Nephron (organoid): Measurements from ENCODE around the gene CAGE1.

ENCODE experiments used
- H3K27ac Mint-ChIP-seq, 3 experiments: 2 replicates each; pipeline ENCODE4 v1.8.0; 2020; ENCODE audit warnings: mixed read lengths in 3 of 3, mild to moderate bottlenecking in 2 of 3, moderate library complexity in 1 of 3
- H3K27me3 Mint-ChIP-seq: 2 replicates; pipeline ENCODE4 v1.8.0; 2021; ENCODE audit warnings: low read depth, mild to moderate bottlenecking, moderate library complexity, mixed read lengths
- H3K36me3 Mint-ChIP-seq: 2 replicates; pipeline ENCODE4 v1.8.0; 2020; ENCODE audit warnings: low read depth, mixed read lengths
- H3K4me1 Mint-ChIP-seq: 2 replicates; pipeline ENCODE4 v1.8.0; 2020; ENCODE audit warnings: mixed read lengths
- H3K4me3 Mint-ChIP-seq, 3 experiments: 2 replicates each; pipeline ENCODE4 v1.8.0; 2020; ENCODE audit warnings: mild to moderate bottlenecking in 3 of 3, mixed read lengths in 3 of 3, moderate library complexity in 2 of 3
- H3K9me3 Mint-ChIP-seq: 2 replicates; pipeline ENCODE4 v1.8.0; 2020; ENCODE audit warnings: mixed read lengths
- TF ChIP-seq, protein P1 (sequence below), 3 experiments: fragments of 200-600 bp; sonication (generic); IDR thresholded peaks; one replicate each; pipeline ENCODE4 v1.5.0; 2021; ENCODE audit warnings: antibody characterized with exemption in 3 of 3; ENCODE audit not compliant: unreplicated experiment in 3 of 3

Gene CAGE1

DNA sequence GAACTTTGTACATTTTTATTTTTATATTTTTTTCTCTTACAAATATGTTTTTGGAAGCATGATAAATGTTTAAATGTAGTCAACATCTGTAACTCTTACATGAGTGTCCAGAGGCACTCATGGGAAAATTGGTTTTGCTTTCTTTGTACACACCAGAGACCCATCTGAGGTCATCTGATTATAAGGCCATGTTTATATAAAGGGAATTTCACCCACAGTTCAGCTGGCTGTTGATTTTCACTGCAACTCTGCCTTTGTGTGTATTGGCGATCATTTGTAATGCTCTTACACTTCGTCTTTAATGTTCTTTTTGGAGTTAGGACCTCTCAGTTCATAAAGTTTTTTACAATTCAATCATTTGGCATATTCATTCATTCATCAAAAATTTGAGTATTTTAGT lies 28.1 kb upstream of the CAGE1 start:
- Mint-ChIP-seq H3K27ac (peak overlapping the region in 1 of 3 experiments; percentile 75), H3K9me3 (no peaks in the 10 kb centered on the region), H3K4me3 (no peak overlapping the region), H3K4me1 (peaks cover 4% of the 10 kb centered on the region), H3K36me3 (peaks cover 39% of the 10 kb centered on the region), H3K27me3 (no peaks in the 10 kb centered on the region)
- TF ChIP-seq, protein P1, sequence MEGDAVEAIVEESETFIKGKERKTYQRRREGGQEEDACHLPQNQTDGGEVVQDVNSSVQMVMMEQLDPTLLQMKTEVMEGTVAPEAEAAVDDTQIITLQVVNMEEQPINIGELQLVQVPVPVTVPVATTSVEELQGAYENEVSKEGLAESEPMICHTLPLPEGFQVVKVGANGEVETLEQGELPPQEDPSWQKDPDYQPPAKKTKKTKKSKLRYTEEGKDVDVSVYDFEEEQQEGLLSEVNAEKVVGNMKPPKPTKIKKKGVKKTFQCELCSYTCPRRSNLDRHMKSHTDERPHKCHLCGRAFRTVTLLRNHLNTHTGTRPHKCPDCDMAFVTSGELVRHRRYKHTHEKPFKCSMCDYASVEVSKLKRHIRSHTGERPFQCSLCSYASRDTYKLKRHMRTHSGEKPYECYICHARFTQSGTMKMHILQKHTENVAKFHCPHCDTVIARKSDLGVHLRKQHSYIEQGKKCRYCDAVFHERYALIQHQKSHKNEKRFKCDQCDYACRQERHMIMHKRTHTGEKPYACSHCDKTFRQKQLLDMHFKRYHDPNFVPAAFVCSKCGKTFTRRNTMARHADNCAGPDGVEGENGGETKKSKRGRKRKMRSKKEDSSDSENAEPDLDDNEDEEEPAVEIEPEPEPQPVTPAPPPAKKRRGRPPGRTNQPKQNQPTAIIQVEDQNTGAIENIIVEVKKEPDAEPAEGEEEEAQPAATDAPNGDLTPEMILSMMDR (IDR thresholded peaks at IDR 0.05; ENCODE audit: unreplicated experiment in 3 of 3): no peak

DNA sequence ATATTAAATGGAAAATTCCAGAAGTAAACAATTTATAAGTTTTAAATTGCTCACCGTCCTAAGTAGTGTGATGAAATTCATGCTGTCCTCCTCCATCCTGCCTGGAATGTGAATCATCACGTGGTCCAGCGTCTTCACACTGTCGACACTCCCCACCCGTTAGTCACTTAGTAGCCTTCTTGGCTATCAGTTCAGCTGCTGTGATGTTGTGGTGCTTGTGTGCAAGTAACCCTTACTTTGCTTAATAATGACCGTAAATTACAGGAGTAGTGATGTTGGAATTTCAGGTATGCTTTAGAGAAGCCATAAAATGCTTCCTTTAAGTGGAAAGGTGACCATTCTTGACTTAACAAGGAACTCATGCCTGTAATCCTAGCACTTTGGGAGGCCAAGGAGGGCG lies 25.3 kb upstream of the CAGE1 start:
- H3K27ac Mint-ChIP-seq: peak overlapping the region in 1 of 3 experiments; percentile 29
- no peaks in the 10 kb centered on the region for H3K9me3 Mint-ChIP-seq
- H3K36me3 Mint-ChIP-seq: peaks cover 56% of the 10 kb centered on the region

DNA sequence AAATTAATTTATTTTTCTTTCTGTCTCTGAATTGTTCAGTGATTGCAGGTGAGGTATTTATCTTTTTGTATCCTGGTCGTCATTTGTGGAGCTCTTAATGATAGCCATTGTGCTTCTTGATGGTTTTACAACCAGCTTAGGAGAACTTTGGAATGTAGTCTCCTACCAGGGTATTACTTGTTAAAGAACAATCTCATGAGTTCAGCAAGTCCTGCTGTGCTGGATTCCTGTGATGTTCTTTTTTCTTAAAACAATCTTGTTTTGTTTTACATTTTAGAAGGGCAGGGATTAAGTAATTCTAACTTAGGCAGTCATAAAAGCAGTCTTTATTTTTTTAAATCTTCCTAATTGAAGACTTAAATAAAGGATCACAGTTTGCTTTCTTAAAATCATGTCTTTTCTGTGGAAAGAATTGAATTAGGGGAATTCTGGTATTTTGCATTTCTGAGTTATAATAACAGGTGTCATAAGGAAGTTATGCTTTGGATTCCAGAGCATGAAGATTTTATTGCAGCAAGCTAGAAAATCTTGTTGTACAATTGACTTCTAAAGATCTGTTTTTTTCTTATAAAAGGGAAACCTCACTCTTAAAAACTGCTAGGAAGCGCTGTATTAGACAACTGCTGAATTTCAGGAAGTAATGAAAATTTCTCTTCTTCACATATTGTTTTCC lies 23.7 kb upstream of the CAGE1 start:
- Mint-ChIP-seq H3K27ac (peak overlapping the region in 2 of 3 experiments; percentile 39 to 70), H3K9me3 (no peaks in the 10 kb centered on the region), H3K4me1 (peaks cover 1% of the 10 kb centered on the region), H3K36me3 (peaks cover 57% of the 10 kb centered on the region), H3K4me3 (no peak overlapping the region), H3K27me3 (no peaks in the 10 kb centered on the region)
- TF ChIP-seq, protein P1 (IDR thresholded peaks at IDR 0.05; ENCODE audit: unreplicated experiment in 3 of 3): no peak

More for the DNA sequence above, 25.3 kb upstream of the CAGE1 start:
- Mint-ChIP-seq H3K27me3 (no peaks in the 10 kb centered on the region), H3K4me3 (no peak overlapping the region), H3K4me1 (peaks cover 4% of the 10 kb centered on the region)
- TF ChIP-seq, protein P1 (IDR thresholded peaks at IDR 0.05; ENCODE audit: unreplicated experiment in 3 of 3): no peak

DNA sequence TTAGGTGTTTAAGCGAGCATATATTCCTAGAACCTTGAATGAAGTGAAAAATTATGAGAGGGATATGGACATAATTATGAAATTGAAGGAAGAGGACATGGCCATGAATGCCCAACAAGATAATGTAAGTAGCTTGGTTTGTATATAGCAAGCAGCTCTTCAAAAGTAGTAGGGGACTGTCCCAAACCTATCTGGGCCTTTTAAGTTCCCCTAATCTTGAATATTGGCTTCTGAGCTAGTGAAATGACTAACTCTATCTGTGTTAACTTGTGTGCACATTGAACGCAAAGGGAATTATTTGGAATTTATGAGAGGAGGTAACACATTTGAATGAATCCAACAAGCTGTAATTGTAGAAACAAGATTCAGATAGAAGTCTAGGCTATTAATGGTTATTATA lies 21.8 kb upstream of the CAGE1 start:
- Mint-ChIP-seq H3K4me3 (no peak overlapping the region), H3K9me3 (no peaks in the 10 kb centered on the region), H3K27ac (no peak overlapping the region), H3K36me3 (peaks cover 59% of the 10 kb centered on the region), H3K4me1 (no peaks in the 10 kb centered on the region), H3K27me3 (no peaks in the 10 kb centered on the region)
- TF ChIP-seq, protein P1 (IDR thresholded peaks at IDR 0.05; ENCODE audit: unreplicated experiment in 3 of 3): no peak

DNA sequence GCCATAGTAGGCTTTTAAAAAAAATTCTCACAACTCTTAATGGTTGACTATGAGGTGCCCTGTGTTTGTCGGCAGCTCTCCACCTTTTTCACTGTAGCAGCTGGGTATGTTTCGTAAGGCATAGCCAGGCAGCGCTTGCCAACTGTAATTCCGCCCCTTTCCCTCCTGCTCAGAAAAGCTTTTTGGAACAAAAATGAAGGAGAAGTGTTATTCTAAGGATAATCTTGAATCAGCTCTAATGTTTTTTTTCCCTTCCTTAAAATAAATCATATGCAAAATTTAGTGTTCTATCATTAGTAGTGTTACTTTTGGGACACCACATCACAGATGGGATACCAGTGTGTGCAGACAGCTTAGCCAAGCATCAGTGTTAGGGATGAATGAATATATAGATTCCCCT lies 21.3 kb upstream of the CAGE1 start:
- H3K27me3 Mint-ChIP-seq: no peaks in the 10 kb centered on the region
- H3K4me3 Mint-ChIP-seq: no peak overlapping the region
- H3K4me1 Mint-ChIP-seq: no peaks in the 10 kb centered on the region
- H3K9me3 Mint-ChIP-seq: no peaks in the 10 kb centered on the region
- TF ChIP-seq, protein P1 (IDR thresholded peaks at IDR 0.05; ENCODE audit: unreplicated experiment in 3 of 3): no peak
- no peak overlapping the region for H3K27ac Mint-ChIP-seq
- peaks cover 64% of the 10 kb centered on the region for H3K36me3 Mint-ChIP-seq

DNA sequence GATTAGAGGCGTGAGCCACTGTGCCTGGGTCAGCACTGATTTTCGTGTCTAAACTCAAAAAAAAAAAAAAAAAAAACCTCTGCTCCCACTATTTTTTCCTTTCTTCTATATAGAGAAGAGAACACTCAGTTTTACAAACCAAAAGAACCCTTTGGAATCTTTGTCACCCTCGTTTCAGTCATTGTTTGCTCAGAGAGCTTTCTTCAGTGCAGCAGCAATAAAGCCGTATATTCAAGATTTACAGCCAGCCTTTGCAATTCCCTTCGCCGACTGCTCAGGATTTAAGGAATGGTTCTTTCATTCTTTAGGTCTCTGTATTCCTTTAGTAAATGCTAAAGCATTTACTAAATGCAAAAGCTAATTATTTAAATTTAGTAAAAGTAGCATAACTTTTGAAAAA lies 20.2 kb upstream of the CAGE1 start:
- no peaks in the 10 kb centered on the region for H3K4me1 Mint-ChIP-seq
- peaks cover 66% of the 10 kb centered on the region for H3K36me3 Mint-ChIP-seq
- H3K4me3 Mint-ChIP-seq: no peak overlapping the region
- no peaks in the 10 kb centered on the region for H3K27me3 Mint-ChIP-seq
- no peak overlapping the region for H3K27ac Mint-ChIP-seq
- TF ChIP-seq, protein P1 (IDR thresholded peaks at IDR 0.05; ENCODE audit: unreplicated experiment in 3 of 3): no peak
- no peaks in the 10 kb centered on the region for H3K9me3 Mint-ChIP-seq
